Hippocampal formation (tissue), 2 donors: ENCODE results near the gene CTSE.
A peak's percentile ranks its signal among the peaks of the same experiment; 100 is the strongest.

Source experiments
- DNase-seq, 2 donors: peaks; one replicate each; lab custom pipeline; 2025; lab: John Stamatoyannopoulos, UW

Gene CTSE

GRCh38 chr1:205991237-205991636, 32.5 kb downstream of the CTSE start:
- no peak for DNase-seq

- no peak for DNase-seq
Observed at GRCh38 chr1:205990226-205990625, 33.5 kb downstream of the CTSE start.

- no peak for DNase-seq
Observed at GRCh38 chr1:205989786-205990185, 33.9 kb downstream of the CTSE start.

GRCh38 chr1:205988585-205988995, 35.1 kb downstream of the CTSE start:
- DNase-seq, result no peak

- no peak for DNase-seq
Observed at GRCh38 chr1:205986861-205987260, 36.8 kb downstream of the CTSE start.

GRCh38 chr1:205986292-205986691, 37.4 kb downstream of the CTSE start:
- DNase-seq, result peak in 1 of 2 donors; percentile 10

- no peak for DNase-seq
Observed at GRCh38 chr1:205985330-205986005, 38.2 kb downstream of the CTSE start.

- DNase-seq, result peak; percentile 73 to 76
Observed at GRCh38 chr1:205983925-205984725, 39.6 kb downstream of the CTSE start.

GRCh38 chr1:205981257-205981656, 42.4 kb downstream of the CTSE start:
- DNase-seq, result no peak

- DNase-seq, result no peak
Observed at GRCh38 chr1:205980237-205980870, 43.3 kb downstream of the CTSE start.

- no peak for DNase-seq
Observed at GRCh38 chr1:205979301-205979700, 44.4 kb downstream of the CTSE start.

GRCh38 chr1:205978676-205979075, 45.0 kb downstream of the CTSE start:
- DNase-seq, result no peak

GRCh38 chr1:205977402-205978014, 46.2 kb downstream of the CTSE start:
- DNase-seq, result peak; percentile 81 to 83

- DNase-seq, result peak in 1 of 2 donors; percentile 27
Observed at GRCh38 chr1:205976708-205977401, 46.8 kb downstream of the CTSE start.

- no peak for DNase-seq
Observed at GRCh38 chr1:205976036-205976435, 47.7 kb downstream of the CTSE start.

GRCh38 chr1:205975387-205975998, 48.2 kb downstream of the CTSE start:
- no peak for DNase-seq

- no peak for DNase-seq
Observed at GRCh38 chr1:205974712-205975111, 49.0 kb downstream of the CTSE start.

GRCh38 chr1:205973377-205974232, 50.1 kb downstream of the CTSE start:
- DNase-seq, result no peak

GRCh38 chr1:205972491-205973168, 51.1 kb downstream of the CTSE start:
- no peak for DNase-seq

- DNase-seq, result no peak
Observed at GRCh38 chr1:205972081-205972480, 51.6 kb downstream of the CTSE start.
